PFSK-1 (cell line): ENCODE data around the gene ADH1B.

Experiments used
- POLR2AphosphoS5 ChIP-seq: IDR thresholded peaks from 2 replicates; pipeline ENCODE4 v1.6.1; 2012; ENCODE audit warnings: low read depth, mild to moderate bottlenecking, control low read depth, low read length, moderate library complexity
- TF ChIP-seq, protein P1 (sequence below), 2 experiments: IDR thresholded peaks; 2 replicates each; pipeline versions ENCODE4 v1.6.1 to v1.8.0; 2011 to 2012; ENCODE audit warnings: low read depth in 2 of 2, low read length in 2 of 2, control low read depth in 1 of 2, inconsistent platforms in 1 of 2, mild to moderate bottlenecking in 1 of 2, moderate library complexity in 1 of 2; ENCODE audit not compliant: insufficient read depth in 1 of 2

DNA sequence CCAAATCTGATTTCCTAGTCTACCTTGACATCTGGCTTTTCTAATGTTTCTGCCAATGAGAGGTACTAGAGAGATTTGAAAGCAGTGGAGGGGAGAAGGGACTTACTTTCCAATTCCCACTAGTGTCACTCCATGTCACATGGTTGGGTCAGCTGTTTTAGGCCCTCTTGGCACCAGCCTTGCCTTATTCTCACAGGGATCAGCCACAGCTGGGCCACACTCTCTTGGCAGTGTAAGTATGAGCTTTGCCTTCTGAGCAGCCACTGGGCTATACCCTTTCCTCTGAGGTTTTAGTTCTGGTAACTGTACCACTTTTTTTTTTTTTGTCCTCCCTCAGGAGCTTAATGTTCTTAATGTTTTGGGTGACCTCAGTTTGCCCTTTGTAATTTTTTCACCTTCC lies 41.6 kb upstream of the ADH1B start:
- TF ChIP-seq, protein P1, sequence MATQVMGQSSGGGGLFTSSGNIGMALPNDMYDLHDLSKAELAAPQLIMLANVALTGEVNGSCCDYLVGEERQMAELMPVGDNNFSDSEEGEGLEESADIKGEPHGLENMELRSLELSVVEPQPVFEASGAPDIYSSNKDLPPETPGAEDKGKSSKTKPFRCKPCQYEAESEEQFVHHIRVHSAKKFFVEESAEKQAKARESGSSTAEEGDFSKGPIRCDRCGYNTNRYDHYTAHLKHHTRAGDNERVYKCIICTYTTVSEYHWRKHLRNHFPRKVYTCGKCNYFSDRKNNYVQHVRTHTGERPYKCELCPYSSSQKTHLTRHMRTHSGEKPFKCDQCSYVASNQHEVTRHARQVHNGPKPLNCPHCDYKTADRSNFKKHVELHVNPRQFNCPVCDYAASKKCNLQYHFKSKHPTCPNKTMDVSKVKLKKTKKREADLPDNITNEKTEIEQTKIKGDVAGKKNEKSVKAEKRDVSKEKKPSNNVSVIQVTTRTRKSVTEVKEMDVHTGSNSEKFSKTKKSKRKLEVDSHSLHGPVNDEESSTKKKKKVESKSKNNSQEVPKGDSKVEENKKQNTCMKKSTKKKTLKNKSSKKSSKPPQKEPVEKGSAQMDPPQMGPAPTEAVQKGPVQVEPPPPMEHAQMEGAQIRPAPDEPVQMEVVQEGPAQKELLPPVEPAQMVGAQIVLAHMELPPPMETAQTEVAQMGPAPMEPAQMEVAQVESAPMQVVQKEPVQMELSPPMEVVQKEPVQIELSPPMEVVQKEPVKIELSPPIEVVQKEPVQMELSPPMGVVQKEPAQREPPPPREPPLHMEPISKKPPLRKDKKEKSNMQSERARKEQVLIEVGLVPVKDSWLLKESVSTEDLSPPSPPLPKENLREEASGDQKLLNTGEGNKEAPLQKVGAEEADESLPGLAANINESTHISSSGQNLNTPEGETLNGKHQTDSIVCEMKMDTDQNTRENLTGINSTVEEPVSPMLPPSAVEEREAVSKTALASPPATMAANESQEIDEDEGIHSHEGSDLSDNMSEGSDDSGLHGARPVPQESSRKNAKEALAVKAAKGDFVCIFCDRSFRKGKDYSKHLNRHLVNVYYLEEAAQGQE (IDR thresholded peaks at IDR 0.05; ENCODE audit: insufficient read depth in 1 of 2, low read depth in 2 of 2, low read length in 2 of 2): no peak
- no peak for TF ChIP-seq POLR2AphosphoS5
